ENCODE measurements around the gene SMCHD1.

DNA sequence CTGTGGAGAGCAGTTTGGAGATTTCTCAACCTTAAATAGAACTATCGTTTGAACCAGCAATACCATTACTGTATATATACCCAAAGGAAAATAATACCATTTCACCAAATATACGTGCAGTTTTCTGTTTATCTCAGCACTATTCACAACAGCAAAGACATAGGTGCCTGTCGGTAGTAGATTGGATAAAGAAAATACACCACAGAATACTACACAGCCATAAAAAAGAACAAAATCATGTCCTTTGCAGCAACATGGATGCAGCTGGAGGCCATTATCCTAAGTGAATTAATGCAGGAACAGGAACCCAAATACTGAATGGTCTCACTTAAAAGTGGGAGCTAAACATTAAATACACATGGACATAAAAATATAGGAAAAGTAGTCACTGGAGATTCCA lies 81.3 kb downstream of the SMCHD1 start:
- no peak for TF ChIP-seq FOXK2 (IDR thresholded peaks at IDR 0.05)
- TF ChIP-seq LEF1 (IDR thresholded peaks at IDR 0.05; ENCODE audit: borderline replicate concordance): no peak

Measured in HEK293T (cell line).